ENCODE data around the gene LYRM4.

- TF ChIP-seq CTCF (optimal IDR thresholded peaks at IDR 0.05 in 1 of 3, IDR thresholded peaks at IDR 0.05 in 1 of 3, conservative IDR thresholded peaks at IDR 0.05 in 1 of 3; ENCODE audit: extremely low read depth in 1 of 3, insufficient read depth in 2 of 3, low read length in 3 of 3) (no peak), EZH2 (IDR thresholded peaks at IDR 0.05; ENCODE audit: low read length) (no peak)
Measured at GRCh38 chr6:5241252-5241651, 19.5 kb downstream of the LYRM4 start.
